Measurements from ENCODE around the gene ZNF524. TPM values are rescaled to one million over a fixed set of nuclear protein-coding genes. Genes with fewer than 3 reads are reported as not detected.

Gene ZNF524
- polyA plus RNA-seq, 2 of the 4 experiments (the other 2 are of a cell fraction): 6.4 to 9.7 TPM

GRCh38 chr19:55642153-55643002, 42.3 kb downstream of the ZNF524 start (continued):
- TF ChIP-seq CHD4 (IDR thresholded peaks at IDR 0.05; ENCODE audit: borderline replicate concordance) (no peak), RCOR1 (IDR thresholded peaks at IDR 0.05; ENCODE audit: low read depth, low read length) (no peak), EHF (CRISPR knock-in tag; IDR thresholded peaks at IDR 0.05) (no peak), HMGXB4 (CRISPR knock-in tag; IDR thresholded peaks at IDR 0.05; ENCODE audit: borderline replicate concordance) (no peak), JUN (IDR thresholded peaks at IDR 0.05) (no peak), JUNB (IDR thresholded peaks at IDR 0.05) (no peak), CBX8 (IDR thresholded peaks at IDR 0.05) (no peak), PHF8 (IDR thresholded peaks at IDR 0.05; ENCODE audit: borderline replicate concordance, low read depth) (no peak), REST (IDR thresholded peaks at IDR 0.05) (no peak), SREBF2 (IDR thresholded peaks at IDR 0.05) (no peak), POLR2AphosphoS2 (conservative IDR thresholded peaks at IDR 0.05; ENCODE audit: low read length) (no peak), HEYL (CRISPR knock-in tag; IDR thresholded peaks at IDR 0.05) (no peak), MYC (IDR thresholded peaks at IDR 0.05; ENCODE audit: borderline replicate concordance, low read length) (no peak)

- WGBS (ENCODE audit: missing lambda C conversion rate): 8% methylated on average over 42 of the region's 56 CpGs
- no peak for FAIRE-seq
- Histone ChIP-seq H3K4me3 (peak within 1 kb of the TSS; percentile 63), H3K9me3 (no peaks in the 10 kb centered on the region), H3K4me2 (peak within 1 kb of the TSS; percentile 100), H3K27ac (peak within 1 kb of the TSS; percentile 92 to 97), H3K4me1 (peaks cover 38% of the 10 kb centered on the region)
- ChIA-PET CTCF (interaction anchor here (1.3 to 6.3 kb wide), 5 partner anchors 10 to 139 kb away, joined by 3 to 70 read pairs (median 11); no protein-coding TSS in a partner anchor), POLR2A (interaction anchor here (1.0 to 4.1 kb wide), 3 partner anchors 11 to 39 kb away, joined by 4 to 25 read pairs (median 4); partner anchors contain the start of gene U2AF2)
- peak; percentile 45 to 65 for ATAC-seq
- DNase-seq (ENCODE audit: low read depth in 1 of 2, low spot score in 1 of 2): peak; percentile 86 to 97
- TF ChIP-seq POLR2AphosphoS2 (conservative IDR thresholded peaks at IDR 0.05; ENCODE audit: low read length): no peak
- no peak for TF ChIP-seq HOXB13 (CRISPR knock-in tag; IDR thresholded peaks at IDR 0.05; ENCODE audit: low read depth)
- no peak for TF ChIP-seq REST (IDR thresholded peaks at IDR 0.05)
- TF ChIP-seq EHF (CRISPR knock-in tag; IDR thresholded peaks at IDR 0.05): peak; percentile 58; the same call in 1 of the 2 replicates
- 0 out of 2 replicates have a peak, but pooled peaks have one; percentile 22 for TF ChIP-seq RARB (CRISPR knock-in tag; IDR thresholded peaks at IDR 0.05)
- peak; percentile 41; the same call in 1 of the 2 replicates for TF ChIP-seq E2F6 (IDR thresholded peaks at IDR 0.05; ENCODE audit: borderline replicate concordance, low read depth)
- no peak for TF ChIP-seq ZNF302 (CRISPR knock-in tag; IDR thresholded peaks at IDR 0.05)
- no peak for TF ChIP-seq CHD2 (IDR thresholded peaks at IDR 0.05; ENCODE audit: low read length, partially characterized antibody)
- no peak for TF ChIP-seq SREBF2 (IDR thresholded peaks at IDR 0.05)
- no peak for TF ChIP-seq NR3C1 (IDR thresholded peaks at IDR 0.05)
- no peak for TF ChIP-seq RNF2 (IDR thresholded peaks at IDR 0.05; ENCODE audit: borderline replicate concordance, low read depth)
- TF ChIP-seq GATA3 (IDR thresholded peaks at IDR 0.05; ENCODE audit: borderline replicate concordance): no peak; the same call in 1 of the 2 replicates
- 0 out of 2 replicates have a peak, but pooled peaks have one; percentile 41 for TF ChIP-seq TP53 (CRISPR knock-in tag; IDR thresholded peaks at IDR 0.05)
- TF ChIP-seq MYC (IDR thresholded peaks at IDR 0.05; ENCODE audit: borderline replicate concordance, low read length): peak; percentile 69
- peak; percentile 89 for TF ChIP-seq KDM5A (IDR thresholded peaks at IDR 0.05)
- TF ChIP-seq HOXA7 (CRISPR knock-in tag; IDR thresholded peaks at IDR 0.05): no peak
- no peak for TF ChIP-seq KDM1A (IDR thresholded peaks at IDR 0.05; ENCODE audit: low read depth)
- peak; percentile 82 to 97; a peak in 4 of 5 replicates for TF ChIP-seq JUN (IDR thresholded peaks at IDR 0.05)
These were observed 43.2 kb downstream of the ZNF524 start, which contains the start of gene ZNF581 for GRCh38 chr19:55643003-55643886. Gene ZNF581 (plus strand): TSS chr19:55643649. CDS start chr19:55644572, 923 bp downstream.

Measured in A549 (cell line).